HL-60/S4 treated with phorbol 12-myristate 13-acetate at 8.2 ng/mL for 4 days and 3 days (cell line): ENCODE data around the gene LIMK1.
"Not testable (repeated sequence)": the region's sequence is repeated elsewhere in the genome, so short reads cannot be mapped to it uniquely, and the experiment has no call there.

Experiments
- in situ Hi-C: fragments of 300-500 bp; cut with MboI; formaldehyde crosslinking; loops from 2 replicates; pipeline ENCODE4 v1.15.0; 2022; ENCODE audit warnings: low sequenced_read_pairs

LIMK1 gene

DNA sequence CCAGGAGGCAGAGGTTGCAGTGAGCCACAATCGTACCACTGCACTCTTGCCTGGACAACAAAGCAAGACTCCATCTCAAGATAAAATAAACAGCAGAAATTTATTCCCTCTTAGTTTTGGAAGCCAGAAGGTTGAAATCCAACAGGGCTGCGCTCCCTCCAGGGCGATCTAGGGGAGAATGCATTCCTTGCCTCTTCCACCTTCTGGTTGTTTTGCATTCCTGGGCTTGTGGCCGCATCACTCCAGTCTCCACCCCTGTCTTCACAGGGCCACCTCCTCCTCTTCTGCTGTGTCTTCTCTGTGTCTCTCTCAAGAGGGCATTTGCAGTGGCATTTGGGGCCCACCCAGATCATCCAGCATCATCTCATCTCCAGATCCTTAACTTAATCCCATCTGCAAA lies 36.2 kb downstream of the LIMK1 start:
- in situ Hi-C loops, result no loop called here

DNA sequence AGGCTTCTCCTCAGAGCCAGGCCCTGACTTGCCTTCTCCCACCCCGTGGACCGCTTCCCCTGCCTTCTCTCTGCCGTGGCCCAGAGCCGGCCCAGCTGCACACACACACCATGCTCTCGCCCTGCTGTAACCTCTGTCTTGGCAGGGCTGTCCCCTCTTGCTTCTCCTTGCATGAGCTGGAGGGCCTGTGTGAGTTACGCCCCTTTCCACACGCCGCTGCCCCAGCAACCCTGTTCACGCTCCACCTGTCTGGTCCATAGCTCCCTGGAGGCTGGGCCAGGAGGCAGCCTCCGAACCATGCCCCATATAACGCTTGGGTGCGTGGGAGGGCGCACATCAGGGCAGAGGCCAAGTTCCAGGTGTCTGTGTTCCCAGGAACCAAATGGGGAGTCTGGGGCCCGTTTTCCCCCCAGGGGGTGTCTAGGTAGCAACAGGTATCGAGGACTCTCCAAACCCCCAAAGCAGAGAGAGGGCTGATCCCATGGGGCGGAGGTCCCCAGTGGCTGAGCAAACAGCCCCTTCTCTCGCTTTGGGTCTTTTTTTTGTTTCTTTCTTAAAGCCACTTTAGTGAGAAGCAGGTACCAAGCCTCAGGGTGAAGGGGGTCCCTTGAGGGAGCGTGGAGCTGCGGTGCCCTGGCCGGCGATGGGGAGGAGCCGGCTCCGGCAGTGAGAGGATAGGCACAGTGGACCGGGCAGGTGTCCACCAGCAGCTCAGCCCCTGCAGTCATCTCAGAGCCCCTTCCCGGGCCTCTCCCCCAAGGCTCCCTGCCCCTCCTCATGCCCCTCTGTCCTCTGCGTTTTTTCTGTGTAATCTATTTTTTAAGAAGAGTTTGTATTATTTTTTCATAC lies 38.0 kb downstream of the LIMK1 start:
- in situ Hi-C loops, result no loop called here

DNA sequence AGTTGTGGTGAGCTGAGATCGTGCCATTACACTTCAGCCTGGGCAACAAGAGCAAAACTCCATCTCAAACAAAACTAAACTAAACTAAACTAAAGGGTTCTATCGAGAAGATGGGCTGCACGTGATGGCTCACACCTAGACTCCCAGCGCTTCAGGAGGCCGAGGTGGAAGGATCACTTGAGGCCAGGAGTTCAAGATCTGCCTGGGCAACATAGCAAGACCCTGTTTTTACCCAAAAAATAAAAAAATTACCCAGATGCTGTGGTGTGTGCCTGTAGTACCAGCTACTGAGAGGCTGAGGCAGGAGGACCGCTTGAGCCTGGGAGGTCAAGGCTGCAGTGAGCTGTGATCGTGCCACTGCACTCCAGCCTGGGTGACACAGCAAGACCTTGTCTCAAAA lies 40.3 kb downstream of the LIMK1 start:
- in situ Hi-C loops, result not testable (repeated sequence)

DNA sequence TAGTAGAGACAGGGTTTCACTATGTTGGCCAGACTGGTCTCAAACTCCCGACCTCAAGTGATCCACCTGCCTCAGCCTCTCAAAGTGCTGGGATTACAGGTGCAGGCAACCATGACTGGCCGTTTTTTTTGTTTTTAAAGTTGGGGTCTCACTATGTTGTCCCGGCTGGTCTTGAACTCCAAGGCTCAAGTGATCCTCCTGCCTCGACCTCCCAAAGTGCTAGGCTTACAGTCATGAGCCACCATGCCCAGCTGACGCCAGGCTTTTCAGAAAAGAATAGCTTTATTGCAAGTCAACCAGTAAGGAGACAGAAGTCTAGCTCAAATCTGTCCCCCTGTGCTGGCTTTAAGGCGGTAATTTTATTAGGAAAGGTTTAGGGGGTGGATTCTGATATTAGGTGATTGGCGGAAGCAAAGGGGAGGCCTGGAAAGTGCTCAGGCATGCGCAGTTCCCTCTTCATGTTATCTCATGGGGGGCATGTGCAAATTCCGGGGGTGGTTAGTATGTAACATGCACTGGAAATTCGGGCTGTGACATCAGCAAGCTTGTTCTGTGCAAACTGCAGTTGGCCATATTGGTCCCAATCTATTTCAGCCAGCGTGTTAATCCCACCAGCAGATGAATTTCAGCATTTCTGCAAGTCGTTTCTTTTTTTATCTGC lies 42.7 kb downstream of the LIMK1 start:
- in situ Hi-C loops, result no loop called here

DNA sequence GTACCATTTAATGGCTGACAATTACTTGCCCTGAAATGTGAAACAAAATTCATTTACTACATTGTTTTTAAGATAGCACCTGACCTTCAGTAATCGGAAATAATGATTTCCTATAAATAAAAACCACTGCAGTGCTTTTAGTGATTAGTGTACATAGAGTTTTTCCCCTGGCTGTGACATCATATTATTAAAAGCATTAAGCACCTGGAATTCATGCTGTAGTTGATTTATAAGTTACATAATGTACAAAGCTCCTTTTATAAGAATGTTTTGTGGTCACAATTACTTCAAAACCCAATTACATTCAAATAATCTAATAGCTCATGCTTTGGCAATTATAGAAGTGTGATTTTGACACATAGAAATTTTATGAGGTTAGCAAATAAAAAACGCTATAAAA lies 46.3 kb downstream of the LIMK1 start:
- in situ Hi-C loops, result no loop called here

DNA sequence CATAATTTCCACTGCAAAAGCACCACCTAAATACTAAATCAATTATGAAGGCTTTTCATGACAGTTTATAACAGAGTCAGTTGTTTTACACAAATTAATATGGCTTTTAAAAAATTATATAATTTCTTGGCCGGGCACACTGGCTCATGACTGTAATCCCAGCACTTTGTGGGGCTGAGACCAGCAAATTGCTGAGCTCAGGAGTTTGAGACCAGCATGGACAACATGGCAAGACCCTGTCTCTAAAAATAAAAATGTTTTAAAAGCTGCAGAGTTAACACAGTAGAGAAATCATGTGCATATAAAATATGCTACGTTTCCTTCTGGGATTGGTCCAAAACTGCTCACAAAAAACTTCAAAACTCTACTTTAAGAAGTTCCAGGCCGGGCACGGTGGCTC lies 46.9 kb downstream of the LIMK1 start:
- in situ Hi-C loops, result no loop called here

DNA sequence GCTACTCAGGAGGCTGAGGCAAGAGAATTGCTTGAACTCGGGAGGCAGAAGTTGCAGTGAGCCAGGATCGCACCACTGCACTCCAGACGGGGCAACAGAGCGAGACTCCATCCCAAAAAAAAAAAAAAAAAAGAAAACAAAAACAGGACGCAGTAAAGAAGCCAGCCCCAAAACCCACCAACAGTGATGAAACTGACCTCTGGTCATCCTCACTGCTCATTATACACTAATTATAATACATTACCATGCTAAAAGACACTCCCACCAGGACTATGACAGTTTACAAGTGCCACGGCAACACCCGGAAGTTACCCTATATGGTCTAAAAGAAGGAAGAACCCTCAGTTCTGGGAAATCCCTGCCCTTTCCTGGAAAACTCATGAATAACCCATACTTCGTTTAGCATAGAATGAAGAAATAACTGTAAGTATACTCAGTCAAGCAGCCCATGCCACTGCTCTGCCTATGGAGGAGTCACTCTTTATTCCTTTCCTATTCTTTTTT lies 50.6 kb downstream of the LIMK1 start:
- in situ Hi-C loops, result no loop called here

DNA sequence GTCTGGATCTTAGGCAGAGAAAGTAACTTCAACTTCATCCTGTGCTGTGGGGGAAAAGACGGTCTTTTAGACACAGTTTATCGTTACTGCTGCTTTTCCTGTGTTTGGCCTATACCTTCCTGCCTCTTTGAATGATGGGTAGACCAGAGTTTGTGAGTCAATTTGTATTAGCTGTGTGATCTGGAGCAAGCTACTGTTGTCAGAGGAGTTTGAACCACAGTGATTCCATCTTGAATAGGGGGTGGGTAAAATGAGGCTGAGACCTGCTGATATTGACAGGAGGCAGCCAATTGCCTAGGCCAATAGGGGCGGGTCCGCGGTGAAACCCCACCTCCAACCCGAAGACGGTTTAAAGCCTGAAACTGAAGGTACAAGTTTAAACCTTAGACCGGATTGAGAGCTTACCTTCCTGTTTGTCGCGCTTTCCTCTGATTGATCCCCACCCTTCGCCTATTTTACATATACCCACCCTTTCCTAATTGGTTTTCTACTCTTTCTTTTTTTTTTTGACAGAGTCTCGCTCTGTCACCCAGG lies 54.8 kb downstream of the LIMK1 start:
- in situ Hi-C loops, result no loop called here

DNA sequence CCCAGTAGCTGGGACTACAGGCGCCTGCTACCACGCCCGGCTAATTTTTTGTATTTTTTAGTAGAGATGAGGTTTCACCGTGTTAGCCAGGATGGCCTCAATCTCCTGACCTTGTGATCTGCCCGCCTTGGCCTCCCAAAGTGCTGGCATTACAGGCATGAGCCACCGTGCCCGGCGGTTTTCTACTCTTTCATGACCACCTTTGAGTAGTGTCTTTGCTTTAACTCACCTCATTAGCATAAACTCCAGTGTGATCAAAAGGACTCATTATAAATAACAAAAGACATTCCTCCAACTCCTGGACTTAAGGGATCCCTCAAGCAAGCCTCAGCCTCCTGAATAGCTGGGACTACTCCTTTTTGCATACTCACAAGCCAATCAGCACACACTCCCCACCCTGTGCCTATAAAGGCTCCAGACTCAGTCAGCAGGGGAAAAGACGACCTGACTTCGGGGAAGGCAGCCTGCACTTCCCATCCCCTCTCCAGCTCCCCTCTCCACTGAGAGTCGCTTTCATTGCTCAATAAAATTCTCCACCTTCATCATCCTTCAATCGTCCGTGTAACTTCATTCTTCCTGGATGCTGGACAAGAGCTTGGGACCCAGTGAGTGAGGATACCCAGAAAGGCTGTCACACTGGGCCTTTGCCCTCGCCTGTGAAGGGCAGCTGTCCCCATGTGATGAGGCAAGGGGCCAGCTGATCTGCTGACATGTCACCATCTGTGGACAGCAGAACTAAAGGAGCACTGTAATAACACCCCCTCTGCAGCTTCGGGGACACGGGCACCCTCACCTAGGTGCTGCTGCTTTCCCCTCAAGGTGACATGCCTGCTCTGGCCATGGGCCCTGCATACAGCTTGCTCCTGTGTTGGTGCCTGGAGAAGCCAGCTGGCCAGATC lies 55.6 kb downstream of the LIMK1 start:
- in situ Hi-C loops, result no loop called here

DNA sequence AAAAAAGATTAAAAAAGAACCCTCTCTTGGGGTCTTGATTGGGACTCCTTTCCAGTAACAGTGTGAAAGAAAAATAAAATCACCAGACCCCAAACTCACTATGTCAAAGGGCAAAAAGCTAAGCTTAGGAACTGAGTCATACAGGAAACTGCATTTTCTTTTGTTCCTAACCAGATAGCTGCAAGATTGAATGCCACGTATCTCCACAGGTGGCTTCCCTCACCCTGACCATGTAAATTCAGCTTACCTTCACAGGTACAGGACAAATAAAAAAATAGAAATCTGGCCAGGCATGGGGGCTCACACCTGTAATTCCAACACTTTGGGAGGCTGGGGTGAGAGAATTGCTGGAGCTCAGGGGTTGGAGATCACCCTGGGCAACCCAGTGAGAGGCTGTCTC lies 58.1 kb downstream of the LIMK1 start:
- in situ Hi-C loops, result no loop called here

DNA sequence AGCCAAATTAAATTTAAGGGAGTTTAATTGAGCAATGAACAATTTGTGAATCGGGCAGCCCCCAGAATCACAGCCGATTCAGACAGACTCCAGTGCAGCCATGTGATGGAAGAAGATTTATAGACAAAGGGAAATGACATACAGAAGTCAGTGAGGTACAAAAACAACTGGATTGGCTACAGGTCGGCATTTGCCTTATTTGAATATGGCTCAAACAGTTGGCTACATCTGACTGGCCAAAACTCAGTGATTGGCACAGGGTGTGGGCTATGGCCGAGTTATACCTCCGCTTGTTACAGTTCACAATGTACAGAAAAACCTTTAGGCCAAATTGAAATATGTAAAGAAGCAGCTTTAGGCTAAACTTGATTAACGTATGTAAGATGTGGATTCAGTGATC lies 59.8 kb downstream of the LIMK1 start:
- in situ Hi-C loops, result no loop called here

DNA sequence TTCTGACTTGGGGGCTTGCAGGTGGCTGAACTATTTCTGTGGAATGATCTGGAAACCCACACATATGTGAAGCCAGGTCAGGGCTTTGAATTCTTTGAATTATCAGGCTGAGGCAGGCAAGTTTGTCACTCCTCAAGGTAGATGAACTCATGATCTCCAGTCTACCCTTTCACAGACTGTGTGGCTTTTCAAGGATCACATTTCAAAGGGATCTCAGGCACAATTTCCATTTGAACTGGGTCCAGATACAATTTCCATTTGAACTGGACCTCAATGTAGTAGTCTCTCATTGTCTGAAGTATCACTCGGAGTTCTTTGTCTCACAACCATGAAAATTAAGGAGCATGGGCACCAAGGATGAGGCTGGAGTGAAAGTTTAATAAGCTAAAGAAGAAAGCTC lies 64.9 kb downstream of the LIMK1 start:
- in situ Hi-C loops, result no loop called here

DNA sequence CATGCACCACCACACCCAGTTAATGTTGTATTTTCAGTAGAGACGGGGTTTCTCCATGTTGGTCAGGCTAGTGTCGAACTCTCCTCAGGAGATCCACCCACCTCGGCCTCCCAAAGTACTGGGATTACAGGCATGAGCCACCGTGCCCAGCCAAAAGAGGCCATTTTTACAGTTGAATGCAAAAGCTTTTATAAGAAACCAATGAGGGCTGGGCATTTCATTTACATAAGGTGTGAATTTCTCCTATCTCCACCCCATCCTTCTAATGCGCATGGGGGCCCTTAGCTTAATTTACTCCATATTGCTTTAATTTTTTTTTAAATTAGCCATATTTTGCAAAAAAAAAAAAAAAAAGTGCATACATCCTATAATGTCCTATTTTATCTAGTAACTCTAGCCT lies 65.5 kb downstream of the LIMK1 start:
- in situ Hi-C loops, result no loop called here

DNA sequence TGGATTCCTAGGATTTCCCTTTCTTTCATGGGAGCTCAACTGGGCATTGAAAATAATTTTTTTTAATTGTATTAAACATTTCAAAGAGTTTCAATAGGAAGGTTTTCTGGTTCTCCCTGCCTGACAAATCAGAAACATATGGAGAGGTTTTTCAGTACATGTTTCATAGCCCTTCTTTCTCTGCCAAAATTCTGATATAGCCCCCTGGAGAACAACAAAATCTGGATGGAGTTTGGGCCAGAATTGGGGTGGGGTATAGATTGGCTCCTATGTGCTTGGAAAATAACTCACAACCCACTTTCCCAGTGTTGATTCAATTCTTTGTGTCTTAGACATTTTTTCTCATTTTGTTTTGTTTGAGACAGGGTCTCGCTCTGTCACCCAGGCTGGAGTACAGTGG lies 66.0 kb downstream of the LIMK1 start:
- in situ Hi-C loops, result no loop called here

DNA sequence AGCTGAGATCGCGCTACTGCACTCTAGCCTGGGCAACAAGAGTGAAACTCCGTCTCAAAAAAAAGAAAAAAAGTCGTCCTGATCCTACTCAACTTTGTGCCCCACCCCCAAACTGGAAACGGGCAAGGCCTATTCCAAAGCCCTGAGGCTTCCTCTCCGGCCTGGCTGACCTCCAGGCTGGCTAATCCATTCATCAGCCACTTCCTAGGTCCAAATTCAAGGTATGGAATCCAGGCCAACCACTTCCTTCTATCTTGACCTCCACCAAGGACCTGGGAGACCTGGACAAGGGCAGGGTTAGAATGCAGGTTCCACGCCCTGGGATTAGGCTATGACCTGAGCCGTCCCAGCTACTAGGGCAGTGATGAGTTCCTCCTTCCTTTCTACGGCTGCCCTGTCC lies 70.1 kb downstream of the LIMK1 start:
- in situ Hi-C loops, result no loop called here

DNA sequence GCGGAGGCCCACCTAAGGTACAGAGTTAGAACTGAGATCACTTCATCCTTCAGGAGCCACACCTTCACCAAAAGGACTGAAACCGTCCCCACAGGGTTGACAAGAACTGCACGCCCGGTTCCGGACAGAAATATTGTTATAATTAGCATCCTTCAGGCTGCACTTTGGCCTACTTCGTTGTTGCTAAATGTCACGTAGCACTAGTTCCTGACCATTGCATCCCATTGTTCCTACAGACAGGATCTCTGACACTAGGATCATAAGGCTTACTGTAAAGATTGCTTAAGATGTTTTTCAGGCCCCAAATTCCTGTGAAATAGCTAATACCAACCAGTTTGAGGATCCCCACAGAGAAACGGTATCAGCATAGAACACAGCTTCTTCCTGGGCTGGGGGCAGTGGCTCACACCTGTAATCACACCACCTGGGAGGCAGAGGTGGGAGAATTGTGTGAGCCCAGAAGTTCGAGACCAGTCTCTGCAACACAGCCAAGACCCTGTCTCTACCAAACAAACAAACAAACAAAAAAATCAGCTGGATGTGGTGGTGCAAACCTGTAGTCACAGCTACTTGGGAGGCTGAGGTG lies 72.3 kb downstream of the LIMK1 start:
- in situ Hi-C loops, result no loop called here

DNA sequence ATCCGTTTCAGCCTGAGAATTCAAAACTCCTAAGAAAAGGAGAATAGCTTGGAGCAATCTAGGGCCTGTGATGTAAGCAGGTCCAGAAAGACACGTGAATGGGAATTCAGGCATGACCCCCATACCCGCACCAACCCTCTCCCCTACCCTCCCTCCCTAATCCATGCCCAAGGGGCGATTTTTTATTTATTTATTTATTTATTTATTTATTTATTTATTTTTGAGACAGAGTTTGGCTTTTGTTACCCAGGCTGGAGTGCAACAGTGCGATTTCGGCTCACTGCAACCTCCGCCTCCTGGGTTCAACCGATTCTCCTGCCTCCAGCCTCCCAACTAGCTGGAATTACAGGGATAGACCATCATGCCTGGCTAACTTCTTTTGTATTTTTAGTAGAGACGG lies 74.0 kb downstream of the LIMK1 start:
- in situ Hi-C loops, result no loop called here

DNA sequence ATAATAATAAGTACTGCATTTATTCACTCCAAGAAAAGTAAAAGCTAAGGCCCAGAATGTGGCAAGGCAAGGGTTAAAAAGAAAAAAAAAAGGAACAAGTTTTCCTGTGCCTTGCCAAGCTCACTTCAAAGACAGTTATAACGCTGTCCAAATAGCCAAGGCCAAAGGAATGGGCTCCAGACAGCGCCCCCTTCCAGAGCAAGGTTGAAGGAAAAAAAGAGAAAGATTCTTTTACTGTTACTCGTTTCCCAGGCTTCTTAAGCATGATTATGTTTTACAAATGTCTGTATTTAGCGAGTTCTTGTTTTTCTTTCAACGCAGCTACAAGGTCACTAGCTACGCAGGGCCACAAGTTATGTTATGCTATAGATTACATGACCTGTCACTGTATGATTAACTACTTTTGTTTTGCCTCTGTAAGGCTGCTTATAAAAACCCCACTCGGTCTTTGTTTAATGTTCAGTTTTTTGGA lies 81.4 kb downstream of the LIMK1 start:
- in situ Hi-C loops, result no loop called here

DNA sequence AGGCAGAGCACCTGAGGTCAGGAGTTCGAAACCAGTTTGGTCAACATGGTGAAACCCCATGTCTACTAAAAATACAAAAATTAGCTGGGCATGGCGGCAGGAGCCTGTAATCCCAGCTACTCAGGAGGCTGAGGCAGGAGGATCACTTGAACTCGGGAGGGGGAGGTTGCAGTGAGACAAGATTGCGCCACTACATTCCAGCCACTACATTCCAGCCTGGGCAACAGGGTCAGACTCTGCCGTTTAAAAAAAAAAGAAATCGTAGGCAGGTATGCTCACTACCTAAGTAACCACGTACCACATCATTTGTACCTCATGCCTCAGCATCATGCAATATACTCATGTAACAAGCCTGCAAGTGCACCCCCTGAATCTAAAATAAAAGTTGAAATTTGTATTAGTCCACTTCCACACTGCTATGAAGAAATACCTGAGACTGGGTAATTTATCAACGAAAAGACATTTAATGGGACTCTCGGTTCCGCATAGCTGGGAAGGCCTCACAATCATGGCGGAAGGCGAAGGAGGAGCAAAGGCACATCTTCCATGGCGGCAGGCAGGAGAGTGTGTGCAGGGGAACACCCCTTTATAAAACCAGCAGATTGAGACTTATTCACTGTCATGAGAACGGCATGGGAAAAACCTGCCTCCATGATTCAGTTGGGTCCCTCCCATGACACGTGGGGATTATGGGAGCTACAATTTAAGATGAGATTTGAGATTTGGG lies 82.4 kb downstream of the LIMK1 start:
- in situ Hi-C loops, result no loop called here

DNA sequence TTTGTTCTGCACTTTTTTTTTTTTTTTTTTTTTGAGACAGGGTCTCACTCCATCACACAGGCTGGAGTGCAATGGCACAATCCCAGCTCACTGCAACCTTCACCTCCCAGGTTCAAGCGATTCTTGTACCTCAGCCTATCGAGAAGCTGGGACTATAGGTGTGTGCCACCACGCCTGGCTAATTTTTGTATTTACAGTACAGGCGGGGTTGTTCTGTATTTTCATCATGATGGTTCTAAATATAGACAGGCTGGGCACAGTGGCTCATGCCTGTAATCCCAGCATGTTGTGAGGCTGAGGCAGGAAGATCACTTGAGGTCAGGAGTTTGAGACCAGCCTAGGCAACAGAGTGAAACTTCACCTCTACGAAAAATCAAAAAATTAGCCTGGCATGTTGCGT lies 83.7 kb downstream of the LIMK1 start:
- in situ Hi-C loops, result not testable (repeated sequence)
